HEK293T (cell line): Measurements from ENCODE around the gene PRSS2.
"Not testable (repeated sequence)": the region's sequence is repeated elsewhere in the genome, so short reads cannot be mapped to it uniquely, and the experiment has no call there.

Experiments used
- CTCF ChIA-PET: fragments of 350-600 bp; formaldehyde crosslinking; extraction: SDS; loops from one replicate; lab custom pipeline; 2021; ENCODE audit warnings: antibody characterized with exemption, inconsistent platforms; lab: Yijun Ruan, JAX
- POLR2A ChIA-PET: fragments of 350-600 bp; formaldehyde crosslinking; extraction: SDS; loops from one replicate; lab custom pipeline; 2020; ENCODE audit warnings: antibody characterized with exemption, inconsistent platforms; lab: Yijun Ruan, JAX
- DNase-seq: peaks from one replicate; pipeline ENCODE4 v3.0.0; 2012; ENCODE audit warnings: mixed read lengths; ENCODE audit errors: extremely low spot score
- ARNT ChIP-seq: fragments of 450-650 bp; IDR thresholded peaks from 2 replicates; pipeline ENCODE4 v1.6.1; 2017; ENCODE audit warnings: mild to moderate bottlenecking
- BHLHE40 ChIP-seq: fragments of 450-650 bp; IDR thresholded peaks from 2 replicates; pipeline ENCODE4 v1.6.1; 2016; ENCODE audit warnings: mild to moderate bottlenecking, moderate library complexity, borderline replicate concordance
- CTBP1 ChIP-seq: fragments of 450-650 bp; IDR thresholded peaks from 2 replicates; pipeline ENCODE4 v1.6.1; 2016; ENCODE audit warnings: borderline replicate concordance
- ELF4 ChIP-seq: fragments of 450-650 bp; IDR thresholded peaks from 2 replicates; pipeline ENCODE4 v1.6.1; 2017; ENCODE audit warnings: antibody characterized with exemption
- FOXA1 ChIP-seq: fragments of 450-650 bp; IDR thresholded peaks from 2 replicates; pipeline ENCODE4 v1.6.1; 2016; ENCODE audit warnings: mild to moderate bottlenecking
- FOXK2 ChIP-seq: fragments of 450-650 bp; IDR thresholded peaks from 2 replicates; pipeline ENCODE4 v1.6.1; 2016; ENCODE audit warnings: mild to moderate bottlenecking
- FOXM1 ChIP-seq: fragments of 450-650 bp; IDR thresholded peaks from 2 replicates; pipeline ENCODE4 v1.6.1; 2017; ENCODE audit warnings: mild to moderate bottlenecking, borderline replicate concordance
- HDGF ChIP-seq: fragments of 450-650 bp; IDR thresholded peaks from 2 replicates; pipeline ENCODE4 v1.6.1; 2017; ENCODE audit warnings: antibody characterized with exemption, borderline replicate concordance
- L3MBTL2 ChIP-seq: fragments of 450-650 bp; conservative IDR thresholded peaks from 2 replicates; pipeline ENCODE4 v1.6.1; 2016; ENCODE audit warnings: mild to moderate bottlenecking
- LEF1 ChIP-seq: fragments of 450-650 bp; IDR thresholded peaks from 2 replicates; pipeline ENCODE4 v1.6.1; 2017; ENCODE audit warnings: mild to moderate bottlenecking, borderline replicate concordance
- NFRKB ChIP-seq: fragments of 450-650 bp; IDR thresholded peaks from 2 replicates; pipeline ENCODE4 v1.6.1; 2016; ENCODE audit warnings: mild to moderate bottlenecking, moderate library complexity
- SP1 ChIP-seq: fragments of 450-650 bp; IDR thresholded peaks from 2 replicates; pipeline ENCODE4 v1.6.1; 2017
- SUZ12 ChIP-seq: fragments of 450-650 bp; IDR thresholded peaks from 2 replicates; pipeline ENCODE4 v1.6.1; 2016; ENCODE audit warnings: mild to moderate bottlenecking
- TARDBP ChIP-seq: fragments of 450-650 bp; IDR thresholded peaks from 2 replicates; pipeline ENCODE4 v1.6.1; 2016
- ZNF384 ChIP-seq: fragments of 450-650 bp; IDR thresholded peaks from 2 replicates; pipeline ENCODE4 v1.6.1; 2016
- TF ChIP-seq, protein P1 (sequence below): fragments of 450-650 bp; IDR thresholded peaks from 2 replicates; pipeline ENCODE4 v1.6.1; 2016

PRSS2 gene

DNA sequence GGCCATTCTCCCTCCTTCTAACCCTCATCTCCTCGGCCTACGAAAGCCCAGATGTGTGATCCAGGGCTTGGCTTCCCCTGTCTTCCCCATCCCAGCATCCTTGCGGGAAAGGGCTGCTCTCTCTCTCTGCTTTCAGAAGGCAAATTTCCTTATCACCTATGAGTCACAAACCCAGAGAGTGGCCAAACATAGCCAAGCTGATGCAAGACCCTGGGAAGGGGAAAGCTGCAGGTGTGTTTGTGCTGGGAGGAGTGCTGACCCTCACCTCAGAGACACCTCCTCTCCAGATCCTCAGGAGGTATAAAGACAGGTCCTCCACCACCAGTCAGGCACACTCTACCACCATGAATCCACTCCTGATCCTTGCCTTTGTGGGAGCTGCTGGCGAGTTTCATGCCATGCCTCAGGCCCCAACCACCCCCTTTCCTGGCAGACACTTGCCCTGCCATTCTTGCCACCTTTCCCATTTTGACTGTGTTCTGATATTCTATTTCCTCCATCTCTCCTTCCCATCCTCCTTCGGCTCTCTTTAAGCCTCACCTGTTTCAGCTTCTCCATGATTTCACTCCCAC lies 10.6 kb upstream of the PRSS2 start:
- ChIA-PET POLR2A (no interaction called here), CTCF (interaction anchor here (1.0 kb wide), 1 partner anchor 46 kb away, joined by 3 read pairs; no protein-coding TSS in a partner anchor)

DNA sequence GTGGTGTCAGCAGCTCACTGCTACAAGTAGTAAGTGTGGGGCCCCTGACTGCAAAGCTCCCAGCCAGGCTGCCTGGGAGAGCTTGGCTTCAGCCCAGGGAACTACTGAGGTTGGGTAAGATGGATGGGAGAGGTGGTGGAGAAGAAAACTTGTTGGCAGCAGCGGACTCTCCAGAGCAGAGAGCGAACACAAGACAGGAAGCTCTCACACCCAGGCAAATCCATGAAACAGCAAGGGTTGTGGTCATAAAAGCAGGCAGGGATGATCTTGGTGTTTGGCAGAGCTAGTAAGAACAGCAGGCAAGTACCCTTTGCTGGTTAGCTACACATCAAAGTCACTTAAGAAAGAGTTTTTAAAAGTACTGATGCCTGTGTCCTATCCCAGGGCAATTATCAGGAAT lies 9.2 kb upstream of the PRSS2 start:
- DNase-seq, POLR2A ChIA-PET, CTCF ChIA-PET: not testable (repeated sequence)

More for the DNA sequence above, 10.6 kb upstream of the PRSS2 start:
- no peak for TF ChIP-seq L3MBTL2
- TF ChIP-seq FOXK2, result no peak
- no peak for TF ChIP-seq ZNF384
- TF ChIP-seq HDGF, result no peak
- TF ChIP-seq LEF1, result no peak
- no peak for TF ChIP-seq SUZ12
- no peak for TF ChIP-seq BHLHE40
- TF ChIP-seq SP1, result no peak
- no peak for TF ChIP-seq FOXM1
- TF ChIP-seq FOXA1, result no peak
- no peak for TF ChIP-seq CTBP1
- no peak for TF ChIP-seq ELF4
- no peak for TF ChIP-seq ARNT
- no peak for TF ChIP-seq TARDBP
- DNase-seq, result no peak

DNA sequence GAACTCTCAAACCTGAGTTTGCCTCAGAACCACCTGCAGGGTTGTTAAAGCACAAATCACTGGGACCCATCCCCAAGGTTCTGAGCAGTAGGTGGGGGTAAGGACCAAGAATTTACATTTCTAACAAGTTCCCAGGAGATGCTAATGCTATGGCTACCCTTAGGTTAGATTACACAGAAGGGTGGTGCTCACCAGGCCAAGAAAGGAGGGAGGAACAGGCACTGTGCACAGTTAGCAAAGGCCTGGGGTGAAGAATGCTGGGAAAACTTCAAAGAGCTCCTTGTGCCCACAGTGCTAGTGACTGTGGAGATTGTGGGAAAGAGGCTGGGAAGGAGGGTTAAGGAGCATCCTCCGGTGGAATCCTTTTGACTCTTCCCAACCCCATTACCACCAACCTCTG lies 8.7 kb upstream of the PRSS2 start:
- TF ChIP-seq SUZ12 (no peak), FOXK2 (no peak), L3MBTL2 (no peak), CTBP1 (no peak), TARDBP (no peak), FOXA1 (no peak), ELF4 (no peak), ARNT (no peak), FOXM1 (no peak), NFRKB (no peak), HDGF (no peak), ZNF384 (no peak), LEF1 (no peak), BHLHE40 (no peak), SP1 (no peak)
- TF ChIP-seq, protein P1, sequence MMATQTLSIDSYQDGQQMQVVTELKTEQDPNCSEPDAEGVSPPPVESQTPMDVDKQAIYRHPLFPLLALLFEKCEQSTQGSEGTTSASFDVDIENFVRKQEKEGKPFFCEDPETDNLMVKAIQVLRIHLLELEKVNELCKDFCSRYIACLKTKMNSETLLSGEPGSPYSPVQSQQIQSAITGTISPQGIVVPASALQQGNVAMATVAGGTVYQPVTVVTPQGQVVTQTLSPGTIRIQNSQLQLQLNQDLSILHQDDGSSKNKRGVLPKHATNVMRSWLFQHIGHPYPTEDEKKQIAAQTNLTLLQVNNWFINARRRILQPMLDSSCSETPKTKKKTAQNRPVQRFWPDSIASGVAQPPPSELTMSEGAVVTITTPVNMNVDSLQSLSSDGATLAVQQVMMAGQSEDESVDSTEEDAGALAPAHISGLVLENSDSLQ, result no peak
- CTCF ChIA-PET, result no interaction called here
- DNase-seq, result no peak
- POLR2A ChIA-PET, result no interaction called here

DNA sequence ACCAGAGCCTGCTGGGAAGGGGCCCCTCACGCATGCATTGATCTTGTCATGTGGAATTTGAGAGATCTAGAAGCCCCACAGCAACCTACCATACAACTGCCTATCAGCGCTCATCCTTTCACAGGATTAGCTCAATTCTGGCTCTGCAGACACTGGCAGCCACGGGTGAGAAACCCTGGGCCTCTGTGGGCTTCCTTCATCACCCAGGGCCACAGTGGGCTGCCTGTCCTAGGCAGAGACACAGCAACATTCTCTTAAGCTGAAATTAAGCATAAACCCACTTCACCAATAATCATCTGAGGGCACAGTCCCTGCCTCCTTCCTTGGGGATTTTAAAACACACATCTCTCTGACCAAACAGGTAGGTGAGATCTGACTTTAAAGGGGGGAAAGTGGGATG lies 3.3 kb upstream of the PRSS2 start:
- CTCF ChIA-PET, result no interaction called here
- POLR2A ChIA-PET, result no interaction called here
- DNase-seq, result no peak

DNA sequence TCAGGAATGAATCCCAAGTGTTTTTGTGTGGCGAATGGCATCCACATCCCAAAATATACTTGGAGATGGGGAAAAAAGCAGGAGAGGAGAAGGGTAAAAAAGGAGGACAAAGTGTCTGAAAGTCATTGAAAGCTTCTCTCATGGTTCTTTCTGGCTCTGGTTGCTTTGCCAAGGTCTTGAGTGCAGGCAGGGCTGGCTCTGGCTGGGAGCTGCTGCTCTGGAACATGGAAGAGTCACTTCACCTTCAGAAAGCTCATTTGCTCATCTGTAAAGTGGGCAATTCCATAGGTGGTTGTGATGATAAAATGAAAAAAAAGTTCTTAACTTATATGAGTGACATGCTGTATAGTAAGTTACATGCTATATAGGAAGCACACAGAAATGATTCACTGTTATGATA lies 2.9 kb upstream of the PRSS2 start:
- ChIA-PET POLR2A (no interaction called here), CTCF (interaction anchor here (0.7 to 1.2 kb wide), 2 partner anchors 15 to 87 kb away, joined by 4 read pairs; no protein-coding TSS in a partner anchor)
- no peak for DNase-seq
- TF ChIP-seq CTBP1 (no peak), ZNF384 (no peak), HDGF (no peak), ARNT (no peak), FOXA1 (no peak), L3MBTL2 (no peak), SP1 (no peak), FOXM1 (no peak), FOXK2 (no peak), BHLHE40 (no peak)
- TF ChIP-seq, protein P1, result no peak

More for the DNA sequence above, 3.3 kb upstream of the PRSS2 start:
- no peak for TF ChIP-seq BHLHE40
- no peak for TF ChIP-seq FOXK2
- TF ChIP-seq CTBP1, result no peak
- TF ChIP-seq, protein P1, result no peak
- no peak for TF ChIP-seq L3MBTL2
- no peak for TF ChIP-seq ARNT
- no peak for TF ChIP-seq ZNF384
- TF ChIP-seq FOXA1, result no peak
- TF ChIP-seq SP1, result no peak
- no peak for TF ChIP-seq TARDBP
- no peak for TF ChIP-seq FOXM1
- TF ChIP-seq SUZ12, result no peak
- TF ChIP-seq NFRKB, result no peak
- TF ChIP-seq ELF4, result no peak
- no peak for TF ChIP-seq LEF1
- TF ChIP-seq HDGF, result no peak

DNA sequence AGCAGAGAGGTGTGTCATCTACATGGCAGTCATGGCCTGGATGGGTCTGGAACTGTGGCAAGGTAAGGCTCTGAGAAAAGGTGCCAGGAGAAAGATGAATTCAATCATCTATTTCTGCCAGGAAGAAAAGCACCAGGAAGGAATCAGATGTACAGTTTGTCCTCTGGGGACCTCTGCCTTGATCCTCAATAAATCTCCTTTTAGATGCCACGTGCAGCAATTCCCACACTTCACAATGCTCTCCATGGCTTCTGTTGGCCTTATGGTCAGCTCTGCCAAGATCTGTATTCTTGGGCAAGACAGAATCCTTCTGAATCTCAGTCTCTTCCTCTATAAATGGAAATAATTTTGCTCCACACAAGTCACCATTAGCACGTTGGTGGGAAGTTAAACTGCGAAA lies 1.9 kb upstream of the PRSS2 start:
- POLR2A ChIA-PET, DNase-seq: not testable (repeated sequence)
- CTCF ChIA-PET, result interaction anchor here (1.2 kb wide), 1 partner anchor 14 kb away, joined by 4 read pairs; no protein-coding TSS in a partner anchor

DNA sequence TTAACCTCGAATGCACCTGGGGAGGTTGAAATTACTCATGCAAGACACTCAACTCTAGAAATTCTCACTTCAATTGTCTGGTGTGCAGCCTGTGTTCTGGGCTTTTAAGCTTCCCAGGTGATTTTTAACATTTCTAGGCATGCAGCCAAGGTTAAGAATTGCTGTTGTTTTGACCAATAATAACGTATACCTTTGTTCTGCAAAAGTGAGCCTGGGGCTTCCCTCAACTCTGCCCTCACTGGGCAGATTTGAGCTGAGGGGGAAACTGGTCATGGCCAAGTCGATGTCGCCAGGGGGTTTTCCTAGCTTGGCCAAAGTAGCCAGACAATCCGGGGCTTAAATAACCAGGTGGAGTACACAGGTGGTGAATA lies 568 bp downstream of the PRSS2 start:
- TF ChIP-seq CTBP1 (no peak), ELF4 (no peak), LEF1 (no peak), TARDBP (no peak), FOXM1 (no peak), L3MBTL2 (no peak)
- no peak for DNase-seq
- ChIA-PET POLR2A (no interaction called here), CTCF (no interaction called here)
